HepG2 (cell line): Measurements from ENCODE around the gene PPP1R3A. TPM values are rescaled to one million over a fixed set of nuclear protein-coding genes. Genes with fewer than 3 reads are reported as not detected.

Source experiments
- ATAC-seq: fragments of 200-7000 bp; cut with Tn5 transposase; 3 replicates; pipeline ENCODE4 v1.9.1; 2020; ENCODE audit warnings: mild to moderate bottlenecking, moderate library complexity
- BruUV-seq: library from RNA; stranded (reverse); fragments of 400-500 nt; replicated peaks from 2 replicates; lab custom pipeline; 2021; lab: Mats Ljungman, UMichigan
- CTCF ChIA-PET: fragments of 300-600 bp; formaldehyde crosslinking; extraction: SDS; loops from one replicate; lab custom pipeline; 2021; ENCODE audit warnings: low total read pairs, inconsistent platforms, low intra/inter-chr PET ratio; lab: Yijun Ruan, JAX
- POLR2A ChIA-PET: fragments of 350-600 bp; sonication (Branson Sonifier 250); formaldehyde crosslinking; loops from one replicate; lab custom pipeline; 2020; ENCODE audit warnings: antibody characterized with exemption, inconsistent platforms; lab: Yijun Ruan, JAX
- DNase-seq: peaks from one replicate; pipeline ENCODE4 v3.0.0-alpha.2; 2015; ENCODE audit warnings: low spot score
- FAIRE-seq: peaks from 3 replicates; lab custom pipeline; 2011; peaks lifted over from hg19 to GRCh38; lab: Jason Lieb, UNC
- H2AFZ ChIP-seq: one replicate; pipeline ENCODE4 v1.6.1; 2011; ENCODE audit warnings: low read length, inconsistent platforms
- H3K27ac ChIP-seq: fragments of 300-600 bp; 3 replicates; pipeline ENCODE4 v1.8.0; 2011; ENCODE audit warnings: mixed run types, mild to moderate bottlenecking, mixed read lengths, low read length, inconsistent platforms; ENCODE audit not compliant: insufficient read depth; ENCODE audit errors: extremely low read length
- H3K27me3 ChIP-seq, 2 experiments: fragments of 200-600 bp in 1 of 2; 2 replicates in 1 of 2; 3 replicates in 1 of 2; pipeline versions ENCODE4 v1.6.0 to v1.8.0; 2011; ENCODE audit warnings: low read length in 2 of 2, mild to moderate bottlenecking in 2 of 2, moderate library complexity in 2 of 2, inconsistent platforms in 1 of 2; ENCODE audit not compliant: insufficient read depth in 2 of 2, control insufficient read depth in 1 of 2
- H3K36me3 ChIP-seq, 2 experiments: fragments of 200-600 bp in 1 of 2; replicated peaks in 1 of 2; 2 replicates in 1 of 2; 3 replicates in 1 of 2; pipeline versions ENCODE4 v1.5.1 to v1.8.0; 2011; ENCODE audit warnings: low read length in 2 of 2, inconsistent platforms in 1 of 2; ENCODE audit not compliant: insufficient read depth in 2 of 2, control insufficient read depth in 1 of 2
- H3K4me1 ChIP-seq: 2 replicates; pipeline ENCODE4 v1.5.1; 2012; ENCODE audit warnings: low read length, inconsistent platforms; ENCODE audit not compliant: insufficient read depth
- H3K4me2 ChIP-seq: 2 replicates; pipeline ENCODE4 v1.6.0; 2011; ENCODE audit warnings: low read depth, low read length, inconsistent platforms
- H3K4me3 ChIP-seq, 3 experiments: fragments of 200-600 bp in 1 of 3; sonication (generic), shearing (Covaris generic) in 1 of 3; replicated peaks in 1 of 3; 2 replicates each; pipeline ENCODE4 v1.5.1; 2011 to 2016; ENCODE audit warnings: low read length in 3 of 3, inconsistent platforms in 2 of 3, low read depth in 2 of 3, mild to moderate bottlenecking in 2 of 3, control low read depth in 1 of 3, mixed read lengths in 1 of 3; ENCODE audit not compliant: insufficient read depth in 1 of 3
- H3K79me2 ChIP-seq: one replicate; pipeline ENCODE4 v1.6.1; 2011; ENCODE audit warnings: low read length, inconsistent platforms; ENCODE audit not compliant: insufficient read depth
- H3K9ac ChIP-seq: 2 replicates; pipeline ENCODE4 v1.6.0; 2011; ENCODE audit warnings: mild to moderate bottlenecking, low read depth, low read length, inconsistent platforms; ENCODE audit not compliant: insufficient read depth
- H3K9me3 ChIP-seq: 2 replicates; pipeline ENCODE4 v1.5.1; 2012; ENCODE audit warnings: mild to moderate bottlenecking, low read length
- H4K20me1 ChIP-seq: 2 replicates; pipeline ENCODE4 v1.6.0; 2011; ENCODE audit warnings: inconsistent platforms, mild to moderate bottlenecking, low read length, moderate library complexity; ENCODE audit not compliant: insufficient read depth
- E2F1 ChIP-seq: sonication (generic); formaldehyde crosslinking; IDR thresholded peaks from 2 replicates; pipeline ENCODE4 v1.5.0; 2020; ENCODE audit warnings: missing genetic modification reagents
- IRF2 ChIP-seq: IDR thresholded peaks from 2 replicates; pipeline ENCODE4 v1.6.1; 2018; ENCODE audit warnings: missing genetic modification reagents, missing compliant biosample characterization
- MBD4 ChIP-seq: IDR thresholded peaks from 2 replicates; pipeline ENCODE4 v1.6.1; 2012; ENCODE audit warnings: low read length, inconsistent platforms, borderline replicate concordance
- RERE ChIP-seq: IDR thresholded peaks from 2 replicates; pipeline ENCODE4 v1.6.1; 2016; ENCODE audit warnings: low read depth, missing genetic modification reagents, missing compliant biosample characterization
- SP5 ChIP-seq: IDR thresholded peaks from 2 replicates; pipeline ENCODE4 v1.6.1; 2016; ENCODE audit warnings: low read depth, borderline replicate concordance
- TFE3 ChIP-seq: IDR thresholded peaks from 2 replicates; pipeline ENCODE4 v1.6.1; 2016
- ZNF354B ChIP-seq: sonication (generic); formaldehyde crosslinking; IDR thresholded peaks from 2 replicates; pipeline ENCODE4 v1.8.0; 2022; ENCODE audit warnings: mild to moderate bottlenecking, missing genetic modification reagents
- ZNF652 ChIP-seq: IDR thresholded peaks from 2 replicates; pipeline ENCODE4 v1.6.1; 2016; ENCODE audit warnings: low read depth, borderline replicate concordance
- WGBS: methylation state at CpG from one replicate; pipeline ENCODE4 v1.1.6; 2017; ENCODE audit warnings: low lambda C conversion rate; 5-methylcytosine and 5-hydroxymethylcytosine counted together
- in situ Hi-C: cut with HindIII; loops from 2 replicates; pipeline ENCODE4 v1.10.0; 2017; ENCODE audit warnings: low pct_unique_long_range_greater_than_20kb; ENCODE audit not compliant: extremely low pct_ligation_motif_present
- intact Hi-C: fragments of 100-400 bp; cut with micrococcal nuclease; formaldehyde crosslinking; loops from one replicate; pipeline ENCODE4 v1.10.0; 2022; ENCODE audit not compliant: unreplicated experiment
- polyA plus RNA-seq, 8 experiments: library from polyadenylated mRNA; depleted of rRNA in 3 of 8; stranded (reverse) in 7 of 8; unstranded in 1 of 8; fragments of >200 nt; fragmentation: Illumina TruSeq in 4 of 8; extraction: Trizol in 4 of 8; gene quantifications; 2 replicates each; pipeline versions ENCODE4 v1.2.1 to v1.2.3, GENCODE V29; 2011 to 2016; ENCODE audit warnings: low read depth in 4 of 8, missing spikeins in 1 of 8, mixed read lengths in 1 of 8; ENCODE audit not compliant: insufficient read depth in 1 of 8
- total RNA-seq, 5 experiments: library from RNA; depleted of rRNA; stranded (reverse); fragments of >200 nt; fragmentation: Illumina TruSeq; extraction: Trizol; gene quantifications; 2 replicates each; pipeline ENCODE4 v1.2.3, GENCODE V29; 2016; ENCODE audit warnings: low read depth in 1 of 5

PPP1R3A gene
- total and polyA plus RNA-seq, 2 of the 13 experiments (the other 11 are each of a cell fraction or from before 2014, with no cell fraction given) = not detected

- no peak for TF ChIP-seq IRF2 (CRISPR knock-in tag)
- TF ChIP-seq E2F1 (CRISPR knock-in tag) = no peak
- TF ChIP-seq ZNF354B (CRISPR knock-in tag) = no peak
Measured at GRCh38 chr7:113921363-113921762, 2.6 kb upstream of the PPP1R3A start (continued).

GRCh38 chr7:113917840-113918239 lies 969 bp downstream of the PPP1R3A start:
- WGBS = 0% methylated on average over 1 of the region's 1 CpG

More at GRCh38 chr7:113917840-113918239, 969 bp downstream of the PPP1R3A start:
- BruUV-seq = no TSS peak
- ATAC-seq (no peak), DNase-seq (no peak), FAIRE-seq (no peak)
- in situ Hi-C loops = no loop called here
- no peak overlapping the region for H2AFZ ChIP-seq
- H3K9me3 ChIP-seq = no peaks in the 10 kb centered on the region
- TF ChIP-seq RERE (CRISPR knock-in tag) (no peak), ZNF652 (CRISPR knock-in tag) (no peak), MBD4 (no peak), TFE3 (CRISPR knock-in tag) (no peak), SP5 (CRISPR knock-in tag) (no peak)
- intact Hi-C loops = no loop called here
- no peaks in the 10 kb centered on the region for H3K27me3 ChIP-seq
- POLR2A ChIA-PET = no interaction called here
- no peaks in the 10 kb centered on the region for H4K20me1 ChIP-seq
- CTCF ChIA-PET = no interaction called here
- H3K4me3 ChIP-seq = no peak overlapping the region
- H3K4me2 ChIP-seq = no peak overlapping the region
- H3K4me1 ChIP-seq = no peaks in the 10 kb centered on the region
- H3K79me2 ChIP-seq = no peaks in the 10 kb centered on the region
- no peaks in the 10 kb centered on the region for H3K36me3 ChIP-seq
- no peak overlapping the region for H3K27ac ChIP-seq
- H3K9ac ChIP-seq = no peak overlapping the region
